ENCODE data around the gene RIOK1. TPM values are rescaled to one million over a fixed set of nuclear protein-coding genes. Genes with fewer than 3 reads are reported as not detected.

Gene RIOK1
- total and polyA plus RNA-seq, 2 of the 13 experiments (the other 11 are each of a cell fraction or from before 2014, with no cell fraction given), result 9.4 to 37.8 TPM

DNA sequence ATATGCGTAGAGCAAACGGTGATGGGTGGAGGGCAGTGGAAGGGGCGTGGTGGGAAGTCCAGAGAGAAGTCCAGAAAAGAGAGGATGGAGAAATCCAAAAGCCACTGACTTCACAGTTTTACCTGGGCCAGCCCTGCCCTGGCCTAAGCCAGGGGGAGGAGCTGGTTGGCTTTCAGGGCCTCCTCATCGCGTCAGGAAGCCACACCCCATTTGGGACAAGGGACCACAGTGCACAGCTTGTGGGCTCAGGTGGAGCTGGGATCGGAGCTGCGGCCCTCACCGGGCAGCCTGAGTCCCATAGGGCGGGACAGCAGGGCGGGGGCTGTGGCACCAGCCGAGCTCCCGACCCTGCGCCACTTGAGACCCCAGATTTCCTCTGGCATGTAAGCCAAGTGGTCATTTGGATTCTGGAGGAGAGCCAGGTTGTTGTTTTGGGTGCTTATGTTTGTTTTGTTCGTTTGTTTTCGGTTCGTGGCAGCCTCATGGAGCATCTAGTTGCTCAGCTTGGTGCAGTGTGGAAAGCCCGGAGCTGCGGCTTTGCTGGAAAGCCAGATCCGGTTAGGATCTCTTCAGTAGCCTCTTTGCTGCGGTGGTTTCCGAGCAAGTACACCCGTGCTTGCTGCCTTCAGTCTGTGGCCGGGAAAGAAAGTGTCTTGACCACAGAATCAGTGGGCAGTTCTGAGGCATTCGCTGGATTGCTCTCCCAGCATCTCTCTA, 42.2 kb downstream of the RIOK1 start (continued):
- TF ChIP-seq MZF1 (CRISPR knock-in tag; IDR thresholded peaks at IDR 0.05; ENCODE audit: borderline replicate concordance) (no peak), ZNF878 (CRISPR knock-in tag; IDR thresholded peaks at IDR 0.05) (no peak), TGIF2 (CRISPR knock-in tag; IDR thresholded peaks at IDR 0.05) (no peak; the same call in 1 of the 2 replicates), ZNF670 (CRISPR knock-in tag; IDR thresholded peaks at IDR 0.05; ENCODE audit: borderline replicate concordance) (no peak), FIP1L1 (IDR thresholded peaks at IDR 0.05; ENCODE audit: borderline replicate concordance, insufficient read depth, low read depth, low read length) (no peak), CC2D1A (CRISPR knock-in tag; IDR thresholded peaks at IDR 0.05) (no peak), ZNF7 (CRISPR knock-in tag; IDR thresholded peaks at IDR 0.05) (no peak), ZNF83 (CRISPR knock-in tag; IDR thresholded peaks at IDR 0.05; ENCODE audit: borderline replicate concordance) (no peak), ZNF256 (CRISPR knock-in tag; conservative IDR thresholded peaks at IDR 0.05) (no peak), NBN (conservative IDR thresholded peaks at IDR 0.05) (no peak), KLF9 (CRISPR knock-in tag; IDR thresholded peaks at IDR 0.05; ENCODE audit: low read depth) (no peak), HNRNPK (IDR thresholded peaks at IDR 0.05; ENCODE audit: low read depth, low read length, poor library complexity, severe bottlenecking) (no peak), ZNF235 (CRISPR knock-in tag; IDR thresholded peaks at IDR 0.05; ENCODE audit: borderline replicate concordance) (0 out of 2 replicates have a peak, but pooled peaks have one; percentile 59), KDM2A (CRISPR knock-in tag; IDR thresholded peaks at IDR 0.05; ENCODE audit: borderline replicate concordance, low read depth) (no peak), SRY (CRISPR knock-in tag; IDR thresholded peaks at IDR 0.05) (peak; percentile 27; the same call in 1 of the 2 replicates), ZNF556 (CRISPR knock-in tag; IDR thresholded peaks at IDR 0.05; ENCODE audit: borderline replicate concordance) (no peak), SMARCC2 (IDR thresholded peaks at IDR 0.05) (no peak), ZNF296 (CRISPR knock-in tag; conservative IDR thresholded peaks at IDR 0.05) (no peak), GZF1 (CRISPR knock-in tag; IDR thresholded peaks at IDR 0.05) (no peak), RORA (CRISPR knock-in tag; IDR thresholded peaks at IDR 0.05) (no peak)
- TF ChIP-seq, protein P1, sequence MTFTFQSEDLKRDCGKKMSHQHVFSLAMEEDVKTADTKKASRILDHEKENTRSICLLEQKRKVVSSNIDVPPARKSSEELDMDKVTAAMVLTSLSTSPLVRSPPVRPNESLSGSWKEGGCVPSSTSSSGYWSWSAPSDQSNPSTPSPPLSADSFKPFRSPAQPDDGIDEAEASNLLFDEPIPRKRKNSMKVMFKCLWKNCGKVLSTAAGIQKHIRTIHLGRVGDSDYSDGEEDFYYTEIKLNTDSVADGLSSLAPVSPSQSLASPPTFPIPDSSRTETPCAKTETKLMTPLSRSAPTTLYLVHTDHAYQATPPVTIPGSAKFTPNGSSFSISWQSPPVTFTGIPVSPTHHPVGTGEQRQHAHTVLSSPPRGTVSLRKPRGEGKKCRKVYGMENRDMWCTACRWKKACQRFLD (CRISPR knock-in tag; IDR thresholded peaks at IDR 0.05; ENCODE audit: borderline replicate concordance), result no peak
- TF ChIP-seq, protein P2, sequence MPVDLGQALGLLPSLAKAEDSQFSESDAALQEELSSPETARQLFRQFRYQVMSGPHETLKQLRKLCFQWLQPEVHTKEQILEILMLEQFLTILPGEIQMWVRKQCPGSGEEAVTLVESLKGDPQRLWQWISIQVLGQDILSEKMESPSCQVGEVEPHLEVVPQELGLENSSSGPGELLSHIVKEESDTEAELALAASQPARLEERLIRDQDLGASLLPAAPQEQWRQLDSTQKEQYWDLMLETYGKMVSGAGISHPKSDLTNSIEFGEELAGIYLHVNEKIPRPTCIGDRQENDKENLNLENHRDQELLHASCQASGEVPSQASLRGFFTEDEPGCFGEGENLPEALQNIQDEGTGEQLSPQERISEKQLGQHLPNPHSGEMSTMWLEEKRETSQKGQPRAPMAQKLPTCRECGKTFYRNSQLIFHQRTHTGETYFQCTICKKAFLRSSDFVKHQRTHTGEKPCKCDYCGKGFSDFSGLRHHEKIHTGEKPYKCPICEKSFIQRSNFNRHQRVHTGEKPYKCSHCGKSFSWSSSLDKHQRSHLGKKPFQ (CRISPR knock-in tag; IDR thresholded peaks at IDR 0.05; ENCODE audit: insufficient replicate concordance), result no peak
- TF ChIP-seq, protein P3, sequence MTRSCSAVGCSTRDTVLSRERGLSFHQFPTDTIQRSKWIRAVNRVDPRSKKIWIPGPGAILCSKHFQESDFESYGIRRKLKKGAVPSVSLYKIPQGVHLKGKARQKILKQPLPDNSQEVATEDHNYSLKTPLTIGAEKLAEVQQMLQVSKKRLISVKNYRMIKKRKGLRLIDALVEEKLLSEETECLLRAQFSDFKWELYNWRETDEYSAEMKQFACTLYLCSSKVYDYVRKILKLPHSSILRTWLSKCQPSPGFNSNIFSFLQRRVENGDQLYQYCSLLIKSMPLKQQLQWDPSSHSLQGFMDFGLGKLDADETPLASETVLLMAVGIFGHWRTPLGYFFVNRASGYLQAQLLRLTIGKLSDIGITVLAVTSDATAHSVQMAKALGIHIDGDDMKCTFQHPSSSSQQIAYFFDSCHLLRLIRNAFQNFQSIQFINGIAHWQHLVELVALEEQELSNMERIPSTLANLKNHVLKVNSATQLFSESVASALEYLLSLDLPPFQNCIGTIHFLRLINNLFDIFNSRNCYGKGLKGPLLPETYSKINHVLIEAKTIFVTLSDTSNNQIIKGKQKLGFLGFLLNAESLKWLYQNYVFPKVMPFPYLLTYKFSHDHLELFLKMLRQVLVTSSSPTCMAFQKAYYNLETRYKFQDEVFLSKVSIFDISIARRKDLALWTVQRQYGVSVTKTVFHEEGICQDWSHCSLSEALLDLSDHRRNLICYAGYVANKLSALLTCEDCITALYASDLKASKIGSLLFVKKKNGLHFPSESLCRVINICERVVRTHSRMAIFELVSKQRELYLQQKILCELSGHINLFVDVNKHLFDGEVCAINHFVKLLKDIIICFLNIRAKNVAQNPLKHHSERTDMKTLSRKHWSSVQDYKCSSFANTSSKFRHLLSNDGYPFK (CRISPR knock-in tag; IDR thresholded peaks at IDR 0.05; ENCODE audit: borderline replicate concordance), result no peak; the same call in 1 of the 2 replicates
- TF ChIP-seq, protein P4, sequence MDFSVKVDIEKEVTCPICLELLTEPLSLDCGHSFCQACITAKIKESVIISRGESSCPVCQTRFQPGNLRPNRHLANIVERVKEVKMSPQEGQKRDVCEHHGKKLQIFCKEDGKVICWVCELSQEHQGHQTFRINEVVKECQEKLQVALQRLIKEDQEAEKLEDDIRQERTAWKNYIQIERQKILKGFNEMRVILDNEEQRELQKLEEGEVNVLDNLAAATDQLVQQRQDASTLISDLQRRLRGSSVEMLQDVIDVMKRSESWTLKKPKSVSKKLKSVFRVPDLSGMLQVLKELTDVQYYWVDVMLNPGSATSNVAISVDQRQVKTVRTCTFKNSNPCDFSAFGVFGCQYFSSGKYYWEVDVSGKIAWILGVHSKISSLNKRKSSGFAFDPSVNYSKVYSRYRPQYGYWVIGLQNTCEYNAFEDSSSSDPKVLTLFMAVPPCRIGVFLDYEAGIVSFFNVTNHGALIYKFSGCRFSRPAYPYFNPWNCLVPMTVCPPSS (IDR thresholded peaks at IDR 0.05), result no peak

All from HepG2 (cell line).